Astrocyte (in vitro differentiated cells and primary cell): ENCODE results near the gene CMTM1. TPM values are rescaled to one million over a fixed set of nuclear protein-coding genes. Genes with fewer than 3 reads are reported as not detected.
"Not testable (repeated sequence)": the region's sequence is repeated elsewhere in the genome, so short reads cannot be mapped to it uniquely, and the experiment has no call there.

Experiments used
- DNase-seq: peaks from one replicate; pipeline ENCODE4 v3.0.0-alpha.2; 2010; ENCODE audit warnings: low read depth
- FAIRE-seq: peaks from 2 replicates; lab custom pipeline; 2011; peaks lifted over from hg19 to GRCh38; lab: Jason Lieb, UNC
- H2AFZ ChIP-seq: 2 replicates; pipeline ENCODE4 v1.6.0; 2012; ENCODE audit warnings: low read depth, low read length, inconsistent platforms
- H3K27ac ChIP-seq: 2 replicates; pipeline ENCODE4 v1.5.1; 2011; ENCODE audit warnings: low read depth, low read length, inconsistent platforms
- H3K27me3 ChIP-seq: 2 replicates; pipeline ENCODE4 v1.6.0; 2011; ENCODE audit warnings: low read length, inconsistent platforms; ENCODE audit not compliant: insufficient read depth
- H3K36me3 ChIP-seq: 2 replicates; pipeline ENCODE4 v1.5.1; 2011; ENCODE audit warnings: low read length, inconsistent platforms; ENCODE audit not compliant: insufficient read depth
- H3K4me1 ChIP-seq: 2 replicates; pipeline ENCODE4 v1.5.1; 2011; ENCODE audit warnings: low read length, inconsistent platforms; ENCODE audit not compliant: insufficient read depth
- H3K4me2 ChIP-seq: 2 replicates; pipeline ENCODE4 v1.6.0; 2012; ENCODE audit warnings: low read length, inconsistent platforms
- H3K4me3 ChIP-seq: 2 replicates; pipeline ENCODE4 v1.5.1; 2011; ENCODE audit warnings: low read depth, mild to moderate bottlenecking, low read length, inconsistent platforms; ENCODE audit not compliant: insufficient read depth
- H3K79me2 ChIP-seq: 2 replicates; pipeline ENCODE4 v1.6.0; 2012; ENCODE audit warnings: mild to moderate bottlenecking, low read length, inconsistent platforms; ENCODE audit not compliant: insufficient read depth
- H3K9ac ChIP-seq: 2 replicates; pipeline ENCODE4 v1.6.0; 2012; ENCODE audit warnings: mild to moderate bottlenecking, low read length, inconsistent platforms
- H3K9me3 ChIP-seq: 2 replicates; pipeline ENCODE4 v1.5.1; 2012; ENCODE audit warnings: low read depth, mild to moderate bottlenecking, low read length, inconsistent platforms; ENCODE audit not compliant: insufficient read depth
- H4K20me1 ChIP-seq: 2 replicates; pipeline ENCODE4 v1.6.0; 2012; ENCODE audit warnings: low read length, inconsistent platforms; ENCODE audit not compliant: insufficient read depth
- H3K27ac Mint-ChIP-seq: one replicate; pipeline ENCODE4 v1.8.0; 2021; ENCODE audit warnings: mild to moderate bottlenecking, mixed read lengths; ENCODE audit not compliant: unreplicated experiment
- H3K27me3 Mint-ChIP-seq: one replicate; pipeline ENCODE4 v1.8.0; 2021; ENCODE audit warnings: low read depth, mixed read lengths; ENCODE audit not compliant: unreplicated experiment
- H3K36me3 Mint-ChIP-seq: one replicate; pipeline ENCODE4 v1.8.0; 2021; ENCODE audit warnings: low read depth, mixed read lengths; ENCODE audit not compliant: unreplicated experiment
- H3K4me1 Mint-ChIP-seq: one replicate; pipeline ENCODE4 v1.8.0; 2021; ENCODE audit warnings: low read depth, mixed read lengths; ENCODE audit not compliant: unreplicated experiment
- H3K4me3 Mint-ChIP-seq: one replicate; pipeline ENCODE4 v1.8.0; 2021; ENCODE audit warnings: mild to moderate bottlenecking, moderate library complexity, mixed read lengths; ENCODE audit not compliant: unreplicated experiment
- H3K9me3 Mint-ChIP-seq: one replicate; pipeline ENCODE4 v1.8.0; 2021; ENCODE audit warnings: mild to moderate bottlenecking, mixed read lengths; ENCODE audit not compliant: unreplicated experiment
- CTCF ChIP-seq: IDR thresholded peaks from 2 replicates; pipeline ENCODE4 v1.5.1; 2011; ENCODE audit warnings: low read depth, mild to moderate bottlenecking, inconsistent platforms, low read length, moderate library complexity; ENCODE audit not compliant: insufficient read depth
- total RNA-seq: library from RNA; stranded (reverse); gene quantifications from 2 replicates; pipeline ENCODE4 v1.2.1, GENCODE V29; 2021

The CMTM1 gene
- total RNA-seq, 1 donor from 2014 or later = 2.7 TPM

DNA sequence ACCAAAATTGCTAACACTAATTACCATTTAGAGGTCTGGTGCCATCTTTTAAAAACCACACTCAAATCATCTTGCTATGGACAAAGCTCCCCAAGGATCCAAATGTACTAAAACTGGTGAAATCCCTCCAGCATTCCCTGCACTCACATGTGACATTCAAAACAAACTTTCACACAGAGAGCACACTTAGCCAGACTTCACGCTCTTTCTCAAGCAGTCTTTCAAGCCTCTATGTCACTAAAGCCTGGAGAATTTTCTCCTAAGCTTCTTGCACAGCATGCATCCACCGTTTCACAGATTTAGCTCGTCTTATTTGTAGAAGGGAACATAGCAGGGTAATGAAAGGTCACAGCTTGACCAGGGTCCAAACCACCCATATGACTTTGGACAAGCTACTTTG, 57.5 kb downstream of the CMTM1 start:
- no peak for DNase-seq
- H3K4me1 Mint-ChIP-seq = peaks cover 23% of the 10 kb centered on the region
- no peak overlapping the region for H3K27ac Mint-ChIP-seq

DNA sequence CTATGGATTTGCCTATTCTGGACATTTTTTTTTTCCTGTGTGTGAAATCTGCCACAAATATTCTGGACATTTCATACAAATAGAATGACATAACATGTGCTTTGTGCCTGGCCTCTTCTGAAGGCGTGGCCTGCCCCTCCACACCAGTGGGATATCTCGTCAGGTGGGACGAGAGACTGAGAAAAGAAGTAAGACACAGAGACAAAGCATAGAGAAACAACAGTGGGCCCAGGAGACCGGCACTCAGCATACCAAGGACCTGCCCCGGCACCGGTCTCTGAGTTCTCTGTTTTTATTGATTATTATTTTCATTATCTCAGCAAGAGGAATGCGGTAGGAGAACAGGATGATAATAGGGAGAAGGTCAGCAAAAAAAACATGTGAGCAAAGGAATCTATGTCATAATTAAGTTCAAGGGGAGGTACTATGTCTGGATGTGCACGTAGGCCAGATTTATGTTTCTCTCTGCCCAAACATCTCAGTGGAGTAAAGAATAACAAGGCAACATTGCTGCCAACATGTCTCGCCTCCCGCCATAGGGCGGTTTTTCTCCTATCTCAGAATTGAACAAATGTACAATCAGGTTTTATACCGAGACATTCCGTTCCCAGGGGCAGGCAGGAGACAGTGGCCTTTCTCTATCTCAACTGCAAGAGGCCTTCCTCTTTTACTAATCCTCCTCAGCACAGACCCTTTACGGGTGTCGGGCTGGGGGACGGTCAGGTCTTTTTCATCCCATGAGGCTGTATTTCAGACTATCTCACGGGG, 61.6 kb downstream of the CMTM1 start:
- H3K4me1 Mint-ChIP-seq, DNase-seq, H3K9me3 Mint-ChIP-seq, H3K27me3 ChIP-seq, H3K4me3 ChIP-seq, FAIRE-seq, H3K27me3 Mint-ChIP-seq, H3K9me3 ChIP-seq, H3K4me1 ChIP-seq, H4K20me1 ChIP-seq, H2AFZ ChIP-seq, H3K79me2 ChIP-seq, H3K4me2 ChIP-seq, H3K4me3 Mint-ChIP-seq, H3K27ac ChIP-seq, H3K36me3 ChIP-seq, H3K9ac ChIP-seq: not testable (repeated sequence)
- Mint-ChIP-seq H3K27ac (peak overlapping the region; percentile 20), H3K36me3 (peaks cover 11% of the 10 kb centered on the region)

More for the DNA sequence above, 57.5 kb downstream of the CMTM1 start:
- H4K20me1 ChIP-seq = no peaks in the 10 kb centered on the region
- Mint-ChIP-seq H3K4me3 (no peak overlapping the region), H3K27me3 (no peaks in the 10 kb centered on the region), H3K9me3 (no peaks in the 10 kb centered on the region), H3K36me3 (peaks cover 13% of the 10 kb centered on the region)
- no peaks in the 10 kb centered on the region for H3K27me3 ChIP-seq
- H3K9ac ChIP-seq = no peak overlapping the region
- H3K4me2 ChIP-seq = no peak overlapping the region
- peaks cover 17% of the 10 kb centered on the region for H3K4me1 ChIP-seq
- H3K4me3 ChIP-seq = no peak overlapping the region
- H3K79me2 ChIP-seq = no peaks in the 10 kb centered on the region
- no peak overlapping the region for H2AFZ ChIP-seq
- no peak for FAIRE-seq
- H3K36me3 ChIP-seq = no peaks in the 10 kb centered on the region
- H3K9me3 ChIP-seq = no peaks in the 10 kb centered on the region
- TF ChIP-seq CTCF = no peak
- H3K27ac ChIP-seq = no peak overlapping the region

Other genes starting within 250 kb of the CMTM1 start
- gene CDH5, start 199.7 kb upstream of the CMTM1 start, total RNA-seq = 0.30 TPM in 1 of 2 replicates, not detected in the other
- 1.2 and 2.1 TPM in 2 replicates for gene BEAN1, start 139.1 kb upstream of the CMTM1 start, total RNA-seq
- gene TK2, start 16.3 kb upstream of the CMTM1 start, total RNA-seq = 12.4 and 16.5 TPM in 2 replicates
- gene CKLF, start 13.9 kb upstream of the CMTM1 start, total RNA-seq = 24.5 and 27.9 TPM in 2 replicates
- not detected in 2 replicates for gene CMTM2, start 13.0 kb downstream of the CMTM1 start, total RNA-seq
- 62.0 and 62.4 TPM in 2 replicates for gene CMTM3, start 38.3 kb downstream of the CMTM1 start, total RNA-seq
- 20.2 and 20.9 TPM in 2 replicates for gene CMTM4, start 130.3 kb downstream of the CMTM1 start, total RNA-seq
- 133 and 150 TPM in 2 replicates for gene DYNC1LI2, start 185.2 kb downstream of the CMTM1 start, total RNA-seq
- gene TERB1, start 235.1 kb downstream of the CMTM1 start, total RNA-seq = 0.16 and 0.50 TPM in 2 replicates